HG02981 (cell line): ENCODE data around the gene TGFBR3.
A peak's percentile ranks its signal among the peaks of the same experiment; 100 is the strongest.

Experiments used
- ATAC-seq: cut with Tn5 transposase; IDR thresholded peaks from one replicate; pipeline ENCODE4 v1.9.1; 2021; ENCODE audit warnings: mild to moderate bottlenecking, moderate library complexity; ENCODE audit not compliant: unreplicated experiment

TGFBR3 gene

DNA sequence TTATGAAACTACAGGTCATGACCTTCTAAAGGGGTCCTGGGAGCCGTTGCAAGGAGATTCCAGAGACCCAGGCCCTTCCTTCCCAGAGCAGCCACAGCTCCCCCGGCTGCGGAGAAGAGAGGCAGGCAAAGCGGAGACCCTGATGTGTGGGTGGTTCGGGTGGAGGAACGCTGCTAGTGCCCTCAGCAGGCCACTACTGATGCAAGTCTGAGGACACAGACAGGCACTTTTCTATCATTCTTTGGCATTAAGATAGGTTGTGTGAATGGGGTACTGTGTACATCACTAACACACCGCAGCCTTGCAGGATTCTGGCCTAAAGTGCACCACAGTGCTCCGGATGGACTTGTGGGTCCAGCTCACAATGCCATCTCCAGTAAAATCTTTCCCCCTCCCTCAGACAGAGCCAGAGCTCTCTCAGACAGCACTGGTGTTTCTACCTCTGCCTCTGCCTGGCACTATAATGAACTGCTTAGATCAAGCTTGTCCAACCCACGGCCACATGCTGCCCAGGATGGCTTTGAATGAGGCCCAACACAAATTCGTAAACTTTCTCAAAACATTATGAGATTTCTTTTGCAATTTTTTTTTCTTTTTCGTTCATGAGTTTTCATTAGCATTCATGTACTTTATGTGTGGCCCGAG is 121.4 kb downstream of the TGFBR3 start:
- no peak for ATAC-seq

- ATAC-seq = no peak
Observed at GRCh38 chr1:91763252-91763651, 122.7 kb downstream of the TGFBR3 start.

GRCh38 chr1:91761295-91761721 is 124.6 kb downstream of the TGFBR3 start:
- ATAC-seq = no peak

DNA sequence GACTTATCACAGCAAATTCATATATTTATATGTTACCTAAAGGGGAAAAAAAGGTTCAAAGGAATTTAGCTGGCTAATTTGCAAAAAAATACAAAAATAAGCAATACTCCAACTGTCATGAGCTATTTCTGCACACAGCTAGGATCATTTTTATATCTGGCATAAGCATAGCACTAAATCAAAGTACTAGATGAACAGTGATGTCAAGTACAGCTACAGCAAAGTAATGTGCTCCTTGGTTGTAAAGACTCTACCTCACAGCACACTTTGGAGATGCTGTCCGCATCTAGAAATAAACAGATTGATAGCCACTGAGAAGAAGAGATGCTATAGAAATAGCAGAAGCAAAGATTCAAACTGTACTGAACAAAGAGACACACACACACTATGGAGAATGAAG is 125.4 kb downstream of the TGFBR3 start:
- ATAC-seq = no peak

- no peak for ATAC-seq
Observed at GRCh38 chr1:91759076-91759475, 126.9 kb downstream of the TGFBR3 start.

- no peak for ATAC-seq
Observed at GRCh38 chr1:91757763-91758460, 128.0 kb downstream of the TGFBR3 start.

DNA sequence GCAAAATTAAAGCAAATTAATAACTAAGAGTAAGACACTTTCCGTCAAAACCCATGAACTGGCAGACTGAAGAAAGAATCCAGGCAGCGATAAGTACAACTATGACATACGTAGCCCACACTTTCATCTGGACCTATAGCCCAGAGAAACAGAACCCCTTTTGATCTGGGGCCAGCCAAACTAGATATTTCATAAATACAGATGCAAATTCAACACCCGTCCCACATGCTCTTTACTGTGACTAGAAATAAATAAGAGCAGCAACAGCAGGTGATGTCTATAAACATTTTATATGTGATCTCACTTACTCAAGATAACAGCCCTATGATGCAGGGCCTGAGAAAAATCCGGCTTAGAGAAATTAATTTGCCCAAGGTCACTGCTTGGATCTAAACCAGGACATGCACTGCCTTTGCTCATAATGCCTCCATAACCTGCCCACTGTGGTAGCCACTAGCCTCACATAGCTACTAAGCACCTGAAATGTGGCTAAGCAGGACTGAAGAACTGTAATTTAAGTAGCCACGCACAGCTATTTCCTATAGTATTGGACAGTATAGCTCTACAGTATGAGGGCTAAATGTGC is 130.2 kb downstream of the TGFBR3 start:
- ATAC-seq = no peak

GRCh38 chr1:91754816-91755580 is 131.0 kb downstream of the TGFBR3 start:
- ATAC-seq = no peak

DNA sequence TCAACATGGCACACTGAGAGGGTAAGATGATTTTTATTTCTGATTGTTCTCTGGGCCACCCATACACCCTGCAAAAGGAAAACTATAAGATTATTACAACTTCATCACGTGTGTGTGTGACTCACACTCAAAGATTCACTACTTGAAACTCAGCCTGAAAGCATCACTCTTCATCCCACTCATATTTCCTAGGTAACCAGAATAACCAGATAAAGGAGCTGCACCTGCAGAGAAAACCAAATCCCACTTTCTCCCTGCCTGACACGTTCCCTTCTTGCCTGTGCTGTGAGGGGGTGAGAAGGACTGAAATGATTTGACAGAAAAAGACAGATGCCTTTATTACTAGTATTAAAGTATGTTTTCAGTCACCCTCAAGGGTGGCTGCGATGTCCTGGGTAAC is 131.6 kb downstream of the TGFBR3 start:
- ATAC-seq = peak; percentile 64

- ATAC-seq = no peak
Observed at GRCh38 chr1:91753878-91754277, 132.1 kb downstream of the TGFBR3 start.

GRCh38 chr1:91752324-91752723 is 133.6 kb downstream of the TGFBR3 start:
- ATAC-seq = peak; percentile 40

DNA sequence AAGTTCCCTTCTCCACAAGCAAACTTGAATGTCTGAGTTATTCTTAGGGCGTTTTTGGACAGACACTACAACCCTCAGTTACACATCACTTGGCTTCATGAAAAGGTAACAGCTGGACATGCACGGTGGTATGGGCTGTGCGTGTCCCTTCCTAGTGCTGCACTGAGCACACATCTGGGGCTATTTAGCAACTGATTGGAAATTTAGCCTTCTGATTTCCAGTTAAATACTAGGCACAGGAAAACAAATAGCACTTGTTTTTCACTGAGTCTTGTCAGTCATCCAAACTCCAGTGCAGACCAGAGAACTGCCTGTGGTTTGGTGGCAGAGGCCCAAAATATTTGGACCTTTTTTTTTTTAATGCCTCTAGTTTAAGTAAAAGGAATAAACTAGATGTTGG is 134.7 kb downstream of the TGFBR3 start:
- ATAC-seq = no peak

DNA sequence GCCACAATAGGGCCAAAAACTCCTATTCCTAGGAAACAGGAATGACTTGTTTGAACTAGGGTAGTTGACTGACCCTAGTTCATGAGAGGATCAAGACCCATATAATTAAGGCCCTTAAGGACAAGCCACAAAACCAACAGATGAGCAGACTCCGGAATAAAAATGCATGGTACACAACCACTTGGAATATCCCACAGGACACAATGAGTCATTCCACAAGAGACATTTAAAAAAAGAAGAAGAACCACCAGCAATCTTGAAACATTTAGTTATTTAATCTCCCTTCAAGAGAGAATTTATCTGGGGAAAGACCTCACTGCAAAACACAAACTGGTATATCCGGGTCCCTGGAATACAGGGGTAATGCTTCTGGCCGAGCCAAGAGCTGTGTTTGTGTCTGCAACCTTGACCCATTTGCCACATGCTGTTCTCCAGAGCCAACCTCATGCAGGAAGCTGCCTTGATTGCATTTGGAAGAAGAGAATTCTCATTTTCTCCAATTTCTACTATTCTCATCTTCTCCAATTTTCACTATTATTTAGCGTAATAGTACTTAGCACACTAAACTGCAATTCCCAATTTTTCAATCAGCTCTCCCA is 135.5 kb downstream of the TGFBR3 start:
- no peak for ATAC-seq

- ATAC-seq = no peak
Observed at GRCh38 chr1:91749788-91750231, 136.1 kb downstream of the TGFBR3 start.

DNA sequence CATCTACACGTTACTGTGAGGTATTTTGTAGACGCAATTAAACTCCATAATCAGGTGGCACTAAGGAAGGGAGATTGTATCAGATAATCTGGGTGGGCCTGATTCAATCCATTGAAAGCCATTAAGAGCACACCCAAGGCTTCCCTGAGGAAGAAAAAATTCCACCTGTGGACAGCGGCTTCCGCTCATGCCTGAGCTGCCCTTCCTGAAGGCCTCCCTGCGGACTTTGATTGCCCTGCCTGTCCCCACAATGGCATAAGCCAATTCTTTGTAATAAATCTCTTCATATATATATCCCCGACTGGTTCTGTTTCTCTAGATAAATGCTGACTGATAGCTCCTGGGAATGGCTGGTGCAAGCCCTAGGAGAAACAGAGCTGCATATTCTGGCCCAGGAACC is 138.3 kb downstream of the TGFBR3 start:
- ATAC-seq = no peak

GRCh38 chr1:91746728-91747338 is 139.1 kb downstream of the TGFBR3 start:
- no peak for ATAC-seq

GRCh38 chr1:91745640-91746373 is 140.1 kb downstream of the TGFBR3 start:
- no peak for ATAC-seq

- no peak for ATAC-seq
Observed at GRCh38 chr1:91744953-91745639, 140.9 kb downstream of the TGFBR3 start.

- ATAC-seq = no peak
Observed at GRCh38 chr1:91742848-91743292, 143.1 kb downstream of the TGFBR3 start.
